ENCODE data around the gene TTC17. TPM values are rescaled to one million over a fixed set of nuclear protein-coding genes. Genes with fewer than 3 reads are reported as not detected.
"Not testable (repeated sequence)": the region's sequence is repeated elsewhere in the genome, so short reads cannot be mapped to it uniquely, and the experiment has no call there.

Gene TTC17
- total RNA-seq, 2 donors from 2014 or later = 103 to 122 TPM

- Histone ChIP-seq H3K27ac (ENCODE audit: low read depth, low read length) (no peak overlapping the region), H3K4me3 (ENCODE audit: low read length) (no peak overlapping the region), H3K27me3 (ENCODE audit: control insufficient read depth, insufficient read depth, low read length, poor library complexity, severe bottlenecking) (no peaks in the 10 kb centered on the region), H3K36me3 (ENCODE audit: control insufficient read depth, insufficient read depth, low read length) (peaks cover 29% of the 10 kb centered on the region), H3K9ac (ENCODE audit: extremely low read depth, low read length, poor library complexity, severe bottlenecking) (no peak overlapping the region), H3K4me1 (ENCODE audit: control insufficient read depth, insufficient read depth, low read length) (no peaks in the 10 kb centered on the region), H3K9me3 (ENCODE audit: control insufficient read depth, low read length) (no peaks in the 10 kb centered on the region)
- Mint-ChIP-seq H3K4me3 (no peak overlapping the region), H3K27ac (no peak overlapping the region), H3K9me3 (peaks cover 4% of the 10 kb centered on the region), H3K4me1 (no peaks in the 10 kb centered on the region), H3K27me3 (ENCODE audit: insufficient read depth) (no peaks in the 10 kb centered on the region), H3K36me3 (ENCODE audit: low read depth) (peaks cover 15% of the 10 kb centered on the region)
- DNase-seq = no peak
- TF ChIP-seq CTCF (conservative IDR thresholded peaks at IDR 0.05) = no peak
- WGBS, 2 experiments (ENCODE audit: insufficient coverage in 1 of 2, insufficient read length in 1 of 2) = 85% methylated on average over 1 of the region's 1 CpG; no CpG with 5 or more reads in 1 of the 2 experiments
Measured at GRCh38 chr11:43427971-43428370, 69.3 kb downstream of the TTC17 start.

DNA sequence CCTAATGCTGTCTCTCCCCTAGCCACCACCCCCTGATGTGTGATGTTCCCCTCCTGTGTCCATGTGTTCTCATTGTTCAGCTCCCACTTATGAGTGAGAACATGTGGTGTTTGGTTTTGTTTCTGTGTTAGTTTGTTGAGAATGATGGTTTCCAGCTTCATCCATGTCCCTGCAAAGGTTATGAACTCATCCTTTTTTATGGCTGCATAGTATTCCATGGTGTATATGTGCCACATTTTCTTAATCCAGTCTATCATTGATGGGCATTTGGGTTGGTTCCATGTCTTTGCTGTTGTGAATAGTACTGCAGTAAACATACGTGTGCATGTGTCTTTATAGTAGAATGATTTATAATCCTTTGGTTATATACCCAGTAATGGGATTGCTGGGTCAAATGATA lies 72.2 kb downstream of the TTC17 start:
- WGBS, 2 experiments (ENCODE audit: insufficient coverage in 1 of 2, insufficient read length in 1 of 2) = 84% methylated on average over 1 of the region's 1 CpG; no CpG with 5 or more reads in 1 of the 2 experiments
- peaks cover 26% of the 10 kb centered on the region for H3K36me3 Mint-ChIP-seq (ENCODE audit: low read depth)
- H3K27me3 Mint-ChIP-seq (ENCODE audit: insufficient read depth); H3K9me3 Mint-ChIP-seq; H3K4me3 Mint-ChIP-seq; H3K9ac ChIP-seq (ENCODE audit: extremely low read depth, low read length, poor library complexity, severe bottlenecking); H3K4me1 Mint-ChIP-seq; H3K4me3 ChIP-seq (ENCODE audit: low read length); H3K9me3 ChIP-seq (ENCODE audit: control insufficient read depth, low read length); DNase-seq; H3K27ac Mint-ChIP-seq; H3K27ac ChIP-seq (ENCODE audit: low read depth, low read length); H3K27me3 ChIP-seq (ENCODE audit: control insufficient read depth, insufficient read depth, low read length, poor library complexity, severe bottlenecking); H3K4me1 ChIP-seq (ENCODE audit: control insufficient read depth, insufficient read depth, low read length): not testable (repeated sequence)
- H3K36me3 ChIP-seq (ENCODE audit: control insufficient read depth, insufficient read depth, low read length) = peaks cover 29% of the 10 kb centered on the region

DNA sequence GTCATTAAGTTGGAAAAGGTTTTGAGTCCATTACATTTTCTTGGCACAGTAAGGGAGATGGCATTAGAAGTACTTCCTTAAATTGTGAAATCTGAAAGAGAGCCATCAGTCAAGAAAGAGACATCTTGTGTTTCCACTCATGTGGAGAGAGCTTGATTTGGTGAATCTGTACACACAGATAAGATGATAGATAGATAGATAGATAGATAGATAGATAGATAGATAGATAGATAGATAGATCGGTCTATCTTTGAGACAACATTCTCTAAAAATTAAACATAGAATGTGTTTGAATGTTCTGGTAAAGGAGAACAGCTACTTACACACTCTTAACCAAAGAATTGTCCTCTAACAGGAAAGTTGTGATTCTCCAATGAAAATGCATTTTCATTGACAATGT lies 76.2 kb downstream of the TTC17 start:
- Histone ChIP-seq H3K9ac (ENCODE audit: extremely low read depth, low read length, poor library complexity, severe bottlenecking) (no peak overlapping the region), H3K36me3 (ENCODE audit: control insufficient read depth, insufficient read depth, low read length) (peaks cover 50% of the 10 kb centered on the region), H3K27ac (ENCODE audit: low read depth, low read length) (no peak overlapping the region), H3K27me3 (ENCODE audit: control insufficient read depth, insufficient read depth, low read length, poor library complexity, severe bottlenecking) (no peaks in the 10 kb centered on the region), H3K4me3 (ENCODE audit: low read length) (no peak overlapping the region), H3K9me3 (ENCODE audit: control insufficient read depth, low read length) (no peaks in the 10 kb centered on the region), H3K4me1 (ENCODE audit: control insufficient read depth, insufficient read depth, low read length) (no peaks in the 10 kb centered on the region)
- Mint-ChIP-seq H3K27ac (no peak overlapping the region), H3K4me1 (no peaks in the 10 kb centered on the region), H3K4me3 (no peak overlapping the region), H3K36me3 (ENCODE audit: low read depth) (peaks cover 52% of the 10 kb centered on the region), H3K9me3 (peaks cover 4% of the 10 kb centered on the region), H3K27me3 (ENCODE audit: insufficient read depth) (no peaks in the 10 kb centered on the region)
- no CpG with 5 or more reads among the region's 1 CpG for WGBS, 2 experiments (ENCODE audit: insufficient coverage in 1 of 2, insufficient read length in 1 of 2)
- TF ChIP-seq CTCF (conservative IDR thresholded peaks at IDR 0.05) = no peak
- DNase-seq = no peak

DNA sequence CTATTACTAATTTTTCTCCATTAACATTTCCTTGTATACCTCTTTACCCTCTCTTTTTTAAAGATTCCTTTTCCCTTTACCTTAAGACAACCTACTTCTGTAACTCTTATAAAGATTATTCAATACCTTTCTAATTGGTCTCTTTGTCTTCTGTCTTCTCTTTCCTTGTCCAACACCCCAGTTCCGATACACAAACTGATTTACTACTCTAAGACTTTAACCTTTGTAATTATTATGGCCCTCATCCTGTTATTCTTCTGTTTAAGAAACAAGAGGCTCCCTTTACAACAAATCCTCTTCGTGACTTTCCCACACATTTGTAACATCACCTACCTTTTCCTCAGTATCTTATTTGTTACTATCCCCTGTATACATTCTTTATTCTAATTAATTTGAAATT lies 81.8 kb downstream of the TTC17 start:
- no peaks in the 10 kb centered on the region for H3K27me3 Mint-ChIP-seq (ENCODE audit: insufficient read depth)
- H3K36me3 ChIP-seq (ENCODE audit: control insufficient read depth, insufficient read depth, low read length) = peaks cover 81% of the 10 kb centered on the region
- no peaks in the 10 kb centered on the region for H3K4me1 Mint-ChIP-seq
- H3K9ac ChIP-seq (ENCODE audit: extremely low read depth, low read length, poor library complexity, severe bottlenecking) = no peak overlapping the region
- no peak overlapping the region for H3K27ac ChIP-seq (ENCODE audit: low read depth, low read length)
- TF ChIP-seq CTCF (conservative IDR thresholded peaks at IDR 0.05) = no peak
- H3K4me3 ChIP-seq (ENCODE audit: low read length) = no peak overlapping the region
- no peaks in the 10 kb centered on the region for H3K27me3 ChIP-seq (ENCODE audit: control insufficient read depth, insufficient read depth, low read length, poor library complexity, severe bottlenecking)
- H3K4me3 Mint-ChIP-seq = no peak overlapping the region
- H3K27ac Mint-ChIP-seq = no peak overlapping the region
- 98 to 100% methylated on average over 2 of the region's 2 CpGs for whole genome bisulfite sequencing, 2 experiments (ENCODE audit: insufficient coverage in 1 of 2, insufficient read length in 1 of 2)
- H3K36me3 Mint-ChIP-seq (ENCODE audit: low read depth) = peaks cover 49% of the 10 kb centered on the region
- no peaks in the 10 kb centered on the region for H3K4me1 ChIP-seq (ENCODE audit: control insufficient read depth, insufficient read depth, low read length)
- H3K9me3 Mint-ChIP-seq = no peaks in the 10 kb centered on the region
- no peaks in the 10 kb centered on the region for H3K9me3 ChIP-seq (ENCODE audit: control insufficient read depth, low read length)
- no peak for DNase-seq
